ENCODE measurements around the gene ZSWIM4.
A peak's percentile ranks its signal among the peaks of the same experiment; 100 is the strongest.
"Not testable (repeated sequence)": the region's sequence is repeated elsewhere in the genome, so short reads cannot be mapped to it uniquely, and the experiment has no call there.

The ZSWIM4 gene

DNA sequence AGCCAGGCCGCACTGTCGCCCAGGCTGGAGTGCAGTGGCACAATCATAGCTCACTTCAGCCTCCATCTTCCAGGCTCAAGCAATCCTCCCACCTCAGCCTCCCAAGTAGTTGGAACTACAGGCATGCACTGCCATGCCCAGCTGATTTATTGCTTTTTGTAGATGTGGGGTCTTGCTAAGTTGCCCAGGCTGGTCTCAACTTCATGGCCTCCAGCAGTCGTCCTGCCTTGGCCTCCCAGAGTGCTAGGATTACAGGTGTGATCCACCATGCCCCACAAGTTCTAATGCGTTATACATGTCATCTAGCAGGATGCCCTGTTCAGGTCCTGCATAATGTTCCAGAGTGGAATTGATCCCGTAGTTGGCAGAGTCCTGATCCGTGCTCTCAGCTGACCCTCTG, 16.4 kb upstream of the ZSWIM4 start:
- no peak for DNase-seq

- DNase-seq: not testable (repeated sequence)
Measured at GRCh38 chr19:13779794-13780193, 15.4 kb upstream of the ZSWIM4 start.

GRCh38 chr19:13781547-13781946, 13.7 kb upstream of the ZSWIM4 start:
- DNase-seq: no peak

DNA sequence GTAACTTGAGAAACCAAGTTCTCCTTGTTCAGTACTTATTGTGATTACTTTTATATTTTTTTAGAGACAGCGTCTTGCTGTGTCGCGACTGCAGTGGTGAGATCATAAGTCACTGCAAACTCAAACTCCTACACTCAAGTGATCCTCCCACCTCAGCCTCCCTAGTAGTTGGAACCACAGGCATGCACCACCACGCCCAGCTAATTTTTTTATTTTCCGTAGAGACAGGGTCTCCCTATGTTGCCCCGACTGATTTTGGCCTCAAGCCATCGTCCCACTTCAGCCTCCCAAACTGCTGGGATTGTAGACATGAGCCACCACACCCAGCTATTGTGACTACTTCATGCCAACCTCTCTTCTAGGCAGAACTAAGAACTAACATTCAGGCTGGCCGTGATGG, 12.7 kb upstream of the ZSWIM4 start:
- no peak for DNase-seq

DNA sequence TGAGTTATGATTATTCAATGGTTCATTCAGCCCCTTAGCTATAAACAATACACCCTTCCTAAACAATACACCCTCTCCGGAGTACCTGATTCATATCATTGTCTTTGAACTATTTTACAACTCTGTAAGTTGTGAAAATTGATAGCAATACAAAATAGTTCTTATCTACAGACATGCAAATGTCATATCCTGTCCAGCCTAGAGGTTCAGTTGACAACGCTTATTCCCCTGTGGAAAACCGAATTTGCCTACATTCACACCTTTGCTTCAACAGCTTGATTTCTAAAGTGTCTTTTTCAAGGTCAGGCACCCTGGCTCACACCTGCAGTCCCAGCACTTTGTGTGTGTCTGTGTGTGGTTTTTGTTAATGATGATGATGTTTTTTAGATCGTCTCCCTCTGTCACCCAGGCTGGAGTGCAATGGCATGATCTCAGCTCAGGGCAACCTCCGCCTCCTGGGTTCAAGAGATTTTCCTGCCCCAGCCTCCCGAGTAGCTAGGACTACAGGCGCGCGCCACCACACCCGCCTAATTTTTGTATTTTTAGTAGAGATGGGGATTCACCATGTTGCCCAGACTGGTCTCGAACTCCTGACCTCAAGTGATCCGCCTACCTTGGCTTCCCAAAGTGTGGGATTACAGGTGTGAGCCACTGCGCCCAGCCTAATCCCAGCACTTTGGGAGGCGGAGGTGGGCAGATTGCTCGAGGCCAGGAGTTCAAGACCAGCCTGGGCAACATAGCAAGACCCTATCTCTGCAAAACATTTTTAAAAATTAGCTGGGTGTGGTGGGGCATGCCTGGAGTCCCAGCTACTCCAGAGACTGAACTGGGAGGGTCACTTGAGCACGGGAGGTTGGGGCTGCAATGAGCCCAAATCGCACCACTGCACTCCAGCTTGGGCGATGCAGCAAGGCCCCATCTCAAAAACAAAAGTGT, 11.4 kb upstream of the ZSWIM4 start:
- no peak for DNase-seq

DNA sequence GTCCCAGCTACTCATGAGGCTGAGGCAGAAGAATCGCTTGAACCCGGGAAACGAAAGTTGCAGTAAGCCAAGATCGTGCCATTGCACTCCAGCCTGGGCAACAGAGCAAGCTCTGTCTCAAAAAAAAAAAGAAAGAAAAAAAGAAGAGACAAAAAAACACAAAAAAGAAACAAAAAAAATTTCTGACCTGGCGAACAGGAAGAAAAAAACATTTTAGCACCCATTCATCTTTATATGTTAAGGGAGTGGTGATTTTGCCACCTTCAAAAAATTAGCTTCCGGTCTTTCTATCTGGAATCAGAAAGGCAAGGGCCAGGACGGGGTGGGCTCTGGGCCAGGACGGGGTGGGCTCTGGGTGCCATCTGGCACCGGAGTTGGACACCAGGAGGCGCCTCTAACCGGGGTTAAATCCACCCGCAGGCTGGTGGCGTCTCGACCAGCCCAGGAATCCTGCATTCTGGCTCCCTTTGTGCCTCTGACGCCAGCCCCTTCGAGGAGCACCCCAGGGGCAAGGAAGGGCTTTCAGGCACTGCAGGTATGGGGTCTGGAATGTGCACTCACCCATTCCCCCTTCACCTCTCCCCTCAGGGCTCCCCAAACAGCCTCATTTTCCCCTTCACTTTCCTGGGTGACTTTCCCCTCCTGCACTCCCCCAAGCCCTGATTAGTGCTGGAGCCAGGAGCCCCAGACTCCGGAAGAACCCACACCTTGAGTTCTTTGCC, 10.4 kb upstream of the ZSWIM4 start:
- DNase-seq: peak; percentile 50 to 56

- peak; percentile 61 to 62 for DNase-seq
Measured at GRCh38 chr19:13788991-13789390, 6.3 kb upstream of the ZSWIM4 start.

DNA sequence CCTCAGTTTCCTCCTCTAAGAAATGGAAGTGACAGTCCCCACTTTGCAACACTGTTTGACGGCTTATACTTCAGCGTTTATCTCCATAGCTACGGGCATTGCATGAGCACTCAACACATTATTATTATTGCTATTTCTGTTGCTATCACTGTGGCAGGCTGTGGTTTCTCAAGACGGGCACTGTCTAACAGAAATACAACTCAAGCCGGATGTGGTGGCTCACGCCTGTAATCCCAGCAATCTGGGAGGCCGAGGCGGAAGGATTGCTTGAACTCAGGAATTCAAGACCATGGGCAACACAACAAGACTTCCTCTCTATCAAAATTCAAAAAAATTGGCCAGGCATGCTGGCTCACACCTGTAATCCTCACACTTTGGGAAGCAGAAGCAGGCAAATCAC, 4.9 kb upstream of the ZSWIM4 start:
- DNase-seq: peak; percentile 97 to 98

DNA sequence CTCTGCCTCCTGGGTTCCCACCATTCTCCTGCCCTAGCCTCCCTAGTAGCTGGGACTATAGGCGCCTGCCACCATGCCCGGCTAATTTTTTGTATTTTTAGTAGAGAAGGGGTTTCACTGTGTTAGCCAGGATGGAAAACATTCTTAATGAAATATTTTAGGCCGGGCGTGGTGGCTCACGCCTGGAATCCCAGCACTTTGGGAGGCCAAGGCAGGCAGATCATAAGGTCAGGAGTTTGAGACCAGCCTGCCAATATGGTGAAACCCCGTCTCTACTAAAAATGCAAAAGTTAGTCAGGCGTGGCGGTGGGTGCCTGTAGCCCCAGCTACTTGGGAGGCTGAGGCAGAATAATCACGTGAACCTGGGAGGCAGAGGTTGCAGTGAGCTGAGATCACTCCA, 1.9 kb upstream of the ZSWIM4 start:
- not testable (repeated sequence) for DNase-seq

- DNase-seq: peak in 1 of 2 experiments; percentile 13
Measured at GRCh38 chr19:13794398-13794756, 866 bp upstream of the ZSWIM4 start.

GRCh38 chr19:13795595-13796300, 505 bp downstream of the ZSWIM4 start:
- no peak for DNase-seq

DNA sequence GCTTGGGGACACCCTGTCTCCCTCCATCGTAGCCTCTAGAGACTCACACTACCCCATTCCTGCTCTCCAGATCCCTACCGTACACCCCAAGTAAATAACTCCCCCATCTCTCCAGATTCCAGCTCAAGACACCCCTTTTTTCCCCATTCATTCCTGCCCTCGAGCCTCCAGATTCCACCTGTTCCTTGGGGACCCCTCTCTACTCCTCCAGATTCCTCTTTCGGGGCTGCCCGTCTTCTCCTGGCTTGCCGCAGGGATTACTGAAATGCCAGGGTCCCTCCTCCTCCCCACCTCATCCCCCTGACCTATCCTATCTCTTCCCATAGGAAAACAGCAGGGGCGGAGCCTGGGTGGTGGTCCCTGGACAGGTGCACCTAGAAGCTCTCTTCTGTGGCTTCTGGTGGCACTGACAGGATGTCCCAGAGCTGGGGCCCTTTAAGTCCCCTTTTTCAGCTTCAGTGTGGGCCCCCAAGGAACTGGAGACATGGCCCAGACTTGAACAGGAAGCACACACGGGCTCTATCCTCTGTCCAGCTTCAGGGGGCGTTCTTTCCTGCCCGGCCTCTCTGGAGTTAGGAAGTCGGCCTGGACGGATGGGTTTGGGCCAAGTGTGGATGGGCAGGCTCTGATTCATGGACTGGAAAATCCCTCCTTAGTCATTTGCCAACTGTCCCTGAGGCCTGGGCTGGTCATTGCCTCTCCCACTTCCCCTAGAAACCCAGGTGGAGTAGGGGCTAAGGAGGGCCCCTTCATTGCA, 1.2 kb downstream of the ZSWIM4 start:
- DNase-seq: no peak

GRCh38 chr19:13797058-13797440, 1.8 kb downstream of the ZSWIM4 start:
- no peak for DNase-seq

GRCh38 chr19:13797870-13798269, 2.6 kb downstream of the ZSWIM4 start:
- DNase-seq: peak; percentile 6 to 28

GRCh38 chr19:13799669-13800068, 4.4 kb downstream of the ZSWIM4 start:
- DNase-seq: no peak

- no peak for DNase-seq
Measured at GRCh38 chr19:13803038-13803437, 7.8 kb downstream of the ZSWIM4 start.

GRCh38 chr19:13804830-13805683, 9.8 kb downstream of the ZSWIM4 start:
- DNase-seq: no peak

DNA sequence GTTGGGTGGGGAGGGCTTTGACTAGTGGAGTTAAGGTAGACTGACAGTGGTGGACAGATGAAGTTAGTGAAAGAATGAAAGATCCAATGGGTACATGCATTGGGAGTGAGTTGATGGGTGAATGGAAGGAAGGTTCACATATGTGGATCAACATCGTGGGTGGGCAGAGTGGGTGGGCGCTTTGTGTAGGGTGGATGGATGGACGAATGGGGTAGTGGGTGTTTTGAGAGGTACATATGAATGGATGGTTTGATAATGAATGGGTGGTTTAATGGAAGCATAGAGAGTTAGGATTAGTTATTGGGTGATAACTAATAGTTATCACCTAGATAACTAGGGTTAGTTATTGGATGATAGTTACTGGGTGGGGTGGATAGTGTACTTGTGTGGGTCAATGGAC, 11.5 kb downstream of the ZSWIM4 start:
- no peak for DNase-seq

DNA sequence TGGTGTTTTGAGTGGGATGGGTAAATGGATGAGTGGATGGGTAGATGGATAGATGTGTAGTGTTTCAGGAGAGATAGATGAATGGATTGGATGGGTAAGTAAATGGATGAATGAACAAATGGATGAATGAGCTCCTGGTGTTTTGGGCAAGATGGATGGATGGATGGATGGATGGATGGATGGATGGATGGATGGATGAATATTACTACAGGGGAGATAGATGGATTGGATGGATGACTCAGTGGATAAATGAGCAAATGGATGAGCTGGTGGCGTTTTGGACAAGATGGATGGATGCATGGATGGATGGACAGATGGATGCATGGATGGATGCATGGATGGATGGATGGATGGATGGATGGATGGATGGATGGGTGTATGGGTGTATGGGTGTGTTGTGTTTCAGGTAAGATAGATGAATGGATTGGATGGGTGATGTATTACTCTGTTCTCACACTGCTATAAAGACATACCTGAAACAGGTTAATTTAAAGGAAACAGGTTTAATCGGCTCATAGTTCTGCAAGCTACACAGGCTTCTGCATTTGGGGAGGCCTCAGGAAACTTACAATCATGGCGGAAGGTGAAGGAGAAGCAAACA, 12.3 kb downstream of the ZSWIM4 start:
- no peak for DNase-seq

DNA sequence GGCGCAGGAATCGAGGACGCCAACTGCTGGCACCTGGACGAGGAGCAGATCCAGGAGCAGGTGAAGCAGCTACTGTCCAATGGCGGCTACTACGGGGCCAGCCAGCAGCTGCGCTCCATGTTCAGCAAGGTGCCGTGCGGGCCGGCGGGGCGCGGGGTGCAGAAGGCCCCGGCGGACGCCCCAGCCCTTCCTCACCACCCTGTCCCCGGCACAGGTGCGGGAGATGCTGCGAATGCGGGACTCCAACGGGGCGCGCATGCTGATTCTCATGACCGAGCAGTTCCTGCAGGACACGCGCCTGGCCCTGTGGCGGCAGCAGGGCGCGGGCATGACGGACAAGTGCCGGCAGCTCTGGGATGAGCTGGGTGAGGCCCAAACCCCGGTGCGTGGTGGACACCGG, 13.6 kb downstream of the ZSWIM4 start:
- no peak for DNase-seq

DNA sequence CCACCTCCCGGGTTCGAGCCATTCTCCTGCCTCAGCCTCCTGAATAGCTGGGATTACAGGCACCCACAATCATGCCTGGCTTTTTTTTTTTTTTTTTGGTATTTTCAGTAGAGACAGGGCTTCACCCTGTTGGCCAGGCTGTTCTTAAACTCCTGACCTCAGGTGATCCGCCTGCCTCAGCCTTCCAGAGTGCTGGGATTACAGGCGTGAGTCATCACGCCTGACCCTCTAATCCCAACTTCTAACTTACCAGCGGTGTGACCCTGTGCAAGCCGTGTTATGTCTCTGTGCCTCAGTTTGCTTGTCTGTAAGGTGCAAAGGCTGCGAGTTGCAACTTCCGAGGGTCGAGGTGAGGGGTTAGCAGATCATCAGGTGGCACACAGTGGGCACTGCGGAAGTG, 17.3 kb downstream of the ZSWIM4 start:
- DNase-seq: no peak
